Lower leg skin (tissue), 4 donors: Measurements from ENCODE around the gene RNF186. TPM values are rescaled to one million over a fixed set of nuclear protein-coding genes. Genes with fewer than 3 reads are reported as not detected.

Source experiments
- DNase-seq, 2 donors: peaks; one replicate each; pipeline ENCODE4 v3.0.0-alpha.2; 2019; ENCODE audit warnings: low spot score in 2 of 2
- H3K4me3 ChIP-seq: fragments of 200-600 bp; sonication (generic); 2 replicates; pipeline ENCODE4 v1.5.1; 2017; ENCODE audit warnings: mild to moderate bottlenecking, low read depth; ENCODE audit not compliant: poor library complexity, severe bottlenecking
- POLR2A ChIP-seq, 2 donors: fragments of 450-650 bp; IDR thresholded peaks; one replicate each; pipeline ENCODE4 v1.6.1; 2016 to 2017; ENCODE audit warnings: antibody characterized with exemption in 2 of 2, mild to moderate bottlenecking in 1 of 2, moderate library complexity in 1 of 2
- WGBS, 2 donors: methylation state at CpG; one replicate each; pipeline ENCODE4 v1.1.5; 2018; 5-methylcytosine and 5-hydroxymethylcytosine counted together
- intact Hi-C: fragments of 100-400 bp; cut with DNase I; formaldehyde crosslinking; loops from one replicate; pipeline ENCODE4 v1.15.0; 2023; ENCODE audit warnings: low total_unique reads
- total RNA-seq, 4 donors: library from RNA; depleted of rRNA; stranded (reverse); fragments of >200 nt; gene quantifications; one replicate each; pipeline ENCODE4 v1.1.0, GENCODE V29; 2016
- TF ChIP-seq, protein P1 (sequence below), 3 donors: fragments of 450-650 bp; IDR thresholded peaks; one replicate each; pipeline ENCODE4 v1.5.1; 2016; ENCODE audit warnings: antibody characterized with exemption in 3 of 3, mild to moderate bottlenecking in 3 of 3, moderate library complexity in 2 of 3

RNF186 gene
- total RNA-seq, 4 donors from 2014 or later: 0.19 TPM; not detected in 3

DNA sequence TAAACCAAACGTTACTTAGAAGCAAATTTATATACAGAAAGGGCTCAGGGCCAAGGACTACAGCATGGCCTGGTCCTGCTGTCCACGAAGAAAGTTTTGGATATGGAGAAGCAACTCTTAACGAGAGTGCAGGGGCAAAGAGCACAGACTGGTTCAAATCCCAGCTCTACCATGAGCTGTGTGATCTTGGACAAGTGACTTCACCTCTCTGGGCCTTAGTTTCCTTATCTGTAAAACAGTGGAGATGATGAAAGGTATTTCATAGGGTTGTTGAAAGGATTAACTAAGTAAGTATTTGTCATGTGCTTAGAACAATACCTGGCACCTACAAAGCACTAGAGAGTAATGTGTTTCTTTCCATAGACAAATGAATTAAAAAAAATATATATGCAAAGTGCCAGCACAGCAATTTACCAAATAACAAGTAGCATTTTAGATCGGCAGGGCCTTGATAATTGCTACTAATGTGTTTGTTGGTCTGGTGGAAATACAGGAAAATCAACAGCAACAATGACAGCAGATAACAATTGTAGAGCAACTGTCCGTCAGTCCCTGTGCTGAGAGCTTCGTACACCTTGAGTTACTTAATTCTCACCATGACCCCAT, 40.8 kb downstream of the RNF186 start:
- intact Hi-C loops: no loop called here
- no peak overlapping the region for H3K4me3 ChIP-seq
- no peak for TF ChIP-seq POLR2A (IDR thresholded peaks at IDR 0.05)
- TF ChIP-seq, protein P1, sequence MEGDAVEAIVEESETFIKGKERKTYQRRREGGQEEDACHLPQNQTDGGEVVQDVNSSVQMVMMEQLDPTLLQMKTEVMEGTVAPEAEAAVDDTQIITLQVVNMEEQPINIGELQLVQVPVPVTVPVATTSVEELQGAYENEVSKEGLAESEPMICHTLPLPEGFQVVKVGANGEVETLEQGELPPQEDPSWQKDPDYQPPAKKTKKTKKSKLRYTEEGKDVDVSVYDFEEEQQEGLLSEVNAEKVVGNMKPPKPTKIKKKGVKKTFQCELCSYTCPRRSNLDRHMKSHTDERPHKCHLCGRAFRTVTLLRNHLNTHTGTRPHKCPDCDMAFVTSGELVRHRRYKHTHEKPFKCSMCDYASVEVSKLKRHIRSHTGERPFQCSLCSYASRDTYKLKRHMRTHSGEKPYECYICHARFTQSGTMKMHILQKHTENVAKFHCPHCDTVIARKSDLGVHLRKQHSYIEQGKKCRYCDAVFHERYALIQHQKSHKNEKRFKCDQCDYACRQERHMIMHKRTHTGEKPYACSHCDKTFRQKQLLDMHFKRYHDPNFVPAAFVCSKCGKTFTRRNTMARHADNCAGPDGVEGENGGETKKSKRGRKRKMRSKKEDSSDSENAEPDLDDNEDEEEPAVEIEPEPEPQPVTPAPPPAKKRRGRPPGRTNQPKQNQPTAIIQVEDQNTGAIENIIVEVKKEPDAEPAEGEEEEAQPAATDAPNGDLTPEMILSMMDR (IDR thresholded peaks at IDR 0.05): no peak
- no peak for DNase-seq
- WGBS, 2 donors: 83% methylated on average over 6 of the region's 6 CpGs

DNA sequence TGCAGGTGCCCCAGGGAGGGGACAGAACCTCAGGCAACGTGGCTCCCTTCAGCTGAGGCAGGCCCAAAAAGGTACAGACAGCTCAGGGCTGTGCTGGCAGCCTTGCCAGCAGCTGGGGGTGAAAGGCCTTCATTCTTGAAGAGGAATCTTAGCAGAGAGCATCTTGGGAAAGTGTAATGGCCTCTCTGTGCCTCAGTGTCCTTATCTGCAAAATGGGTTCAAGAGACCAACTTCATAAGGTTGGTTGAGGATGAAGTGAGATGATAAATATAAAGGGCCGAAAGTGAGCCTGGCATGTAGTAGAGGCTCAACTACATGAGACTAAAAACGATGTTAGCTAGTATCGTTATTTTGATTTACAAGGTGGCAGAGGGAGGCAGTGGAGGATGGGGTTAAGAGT, 41.6 kb downstream of the RNF186 start:
- intact Hi-C loops: no loop called here
- DNase-seq: no peak
- no peak overlapping the region for H3K4me3 ChIP-seq
- WGBS, 2 donors: 75 to 82% methylated on average over 4 of the region's 4 CpGs
- TF ChIP-seq, protein P1 (IDR thresholded peaks at IDR 0.05): no peak
- TF ChIP-seq POLR2A (IDR thresholded peaks at IDR 0.05): no peak

GRCh38 chr1:19772053-19772452, 43.0 kb downstream of the RNF186 start:
- intact Hi-C loops: no loop called here
- TF ChIP-seq, protein P1 (IDR thresholded peaks at IDR 0.05): no peak
- no peak for TF ChIP-seq POLR2A (IDR thresholded peaks at IDR 0.05)
- DNase-seq: no peak
- WGBS, 2 donors: 89% methylated on average over 9 of the region's 9 CpGs
- no peak overlapping the region for H3K4me3 ChIP-seq

- TF ChIP-seq, protein P1 (IDR thresholded peaks at IDR 0.05): no peak
- no peak for TF ChIP-seq POLR2A (IDR thresholded peaks at IDR 0.05)
- intact Hi-C loops: no loop called here
- no peak overlapping the region for H3K4me3 ChIP-seq
- 93 to 95% methylated on average over 6 of the region's 6 CpGs for WGBS, 2 donors
- DNase-seq: no peak
These were observed 43.7 kb downstream of the RNF186 start for GRCh38 chr1:19771350-19771749.

- WGBS, 2 donors: 81 to 84% methylated on average over 10 of the region's 10 CpGs
- intact Hi-C loops: no loop called here
- no peak for DNase-seq
- no peak overlapping the region for H3K4me3 ChIP-seq
- TF ChIP-seq, protein P1 (IDR thresholded peaks at IDR 0.05): no peak
- TF ChIP-seq POLR2A (IDR thresholded peaks at IDR 0.05): no peak
These were observed 44.5 kb downstream of the RNF186 start for GRCh38 chr1:19770436-19771190.
